Cerebellar nuclear complex (tissue), 1 donor: ENCODE measurements around the gene MSH3.
A peak's percentile ranks its signal among the peaks of the same experiment; 100 is the strongest.

Experiments used
- DNase-seq, 2 experiments: peaks; one replicate each; lab custom pipeline; 2025; lab: John Stamatoyannopoulos, UW

MSH3 gene

GRCh38 chr5:80654391-80655230 is at the start of gene MSH3, which contains the start of gene DHFR:
Gene MSH3 (plus strand): TSS chr5:80654652. CDS start chr5:80654728, 76 bp downstream.
Gene DHFR (minus strand): TSS chr5:80654983. CDS start chr5:80654489, 494 bp downstream.
- peak; percentile 22 to 63 for DNase-seq

GRCh38 chr5:80607343-80607742 is 47.1 kb upstream of the MSH3 start:
- DNase-seq: no peak

GRCh38 chr5:80607832-80608231 is 46.6 kb upstream of the MSH3 start:
- no peak for DNase-seq

GRCh38 chr5:80608731-80609130 is 45.7 kb upstream of the MSH3 start:
- no peak for DNase-seq

GRCh38 chr5:80609692-80610091 is 44.8 kb upstream of the MSH3 start:
- DNase-seq: no peak

GRCh38 chr5:80615266-80615914 is 39.1 kb upstream of the MSH3 start:
- no peak for DNase-seq

- no peak for DNase-seq
These were observed 36.0 kb upstream of the MSH3 start for GRCh38 chr5:80618438-80618837.

GRCh38 chr5:80619086-80619485 is 35.4 kb upstream of the MSH3 start:
- DNase-seq: no peak

- DNase-seq: no peak
These were observed 34.2 kb upstream of the MSH3 start for GRCh38 chr5:80620211-80620610.

GRCh38 chr5:80622756-80623155 is 31.7 kb upstream of the MSH3 start:
- no peak for DNase-seq

- DNase-seq: no peak
These were observed 30.5 kb upstream of the MSH3 start for GRCh38 chr5:80623999-80624398.

GRCh38 chr5:80625230-80625629 is 29.2 kb upstream of the MSH3 start:
- DNase-seq: no peak

GRCh38 chr5:80629281-80629680 is 25.2 kb upstream of the MSH3 start:
- DNase-seq: no peak

GRCh38 chr5:80631278-80632259 is 22.9 kb upstream of the MSH3 start:
- no peak for DNase-seq

GRCh38 chr5:80632700-80633099 is 21.8 kb upstream of the MSH3 start:
- DNase-seq: no peak

GRCh38 chr5:80634193-80634592 is 20.3 kb upstream of the MSH3 start:
- no peak for DNase-seq

- no peak for DNase-seq
These were observed 13.1 kb upstream of the MSH3 start for GRCh38 chr5:80641353-80641752.

GRCh38 chr5:80644900-80645299 is 9.6 kb upstream of the MSH3 start:
- no peak for DNase-seq

GRCh38 chr5:80646926-80647325 is 7.5 kb upstream of the MSH3 start:
- DNase-seq: no peak

- no peak for DNase-seq
These were observed 950 bp upstream of the MSH3 start for GRCh38 chr5:80653502-80653901.

- DNase-seq: no peak
These were observed 430 bp upstream of the MSH3 start for GRCh38 chr5:80654054-80654390.

- DNase-seq: no peak
These were observed 851 bp downstream of the MSH3 start for GRCh38 chr5:80655231-80655774.
